NCI-H2081 (cell line): ENCODE measurements around the gene SEC22A.
"Not testable (repeated sequence)": the region's sequence is repeated elsewhere in the genome, so short reads cannot be mapped to it uniquely, and the experiment has no call there.

Experiments
- DNase-seq, 2 experiments: peaks; one replicate each; lab custom pipeline; 2025; lab: John Stamatoyannopoulos, UW

Gene SEC22A

GRCh38 chr3:123180791-123181190 is 21.0 kb upstream of the SEC22A start:
- no peak for DNase-seq

- DNase-seq: no peak
These were observed 15.0 kb upstream of the SEC22A start for GRCh38 chr3:123186695-123187094.

GRCh38 chr3:123188058-123188457 is 13.7 kb upstream of the SEC22A start:
- no peak for DNase-seq

GRCh38 chr3:123193448-123194101 is 8.2 kb upstream of the SEC22A start:
- DNase-seq: no peak

- DNase-seq: no peak
These were observed 7.2 kb upstream of the SEC22A start for GRCh38 chr3:123194552-123194951.

- DNase-seq: no peak
These were observed 3.4 kb upstream of the SEC22A start for GRCh38 chr3:123198372-123198771.

GRCh38 chr3:123201223-123201556 is 553 bp upstream of the SEC22A start:
- DNase-seq: no peak

- peak in 1 of 2 experiments; percentile 8 for DNase-seq
These were observed 708 bp downstream of the SEC22A start for GRCh38 chr3:123202451-123202850.

GRCh38 chr3:123218990-123219389 is 17.2 kb downstream of the SEC22A start:
- DNase-seq: no peak

- DNase-seq: not testable (repeated sequence)
These were observed 19.6 kb downstream of the SEC22A start for GRCh38 chr3:123221369-123221768.

- DNase-seq: no peak
These were observed 23.3 kb downstream of the SEC22A start for GRCh38 chr3:123225016-123225415.

GRCh38 chr3:123226549-123226948 is 24.8 kb downstream of the SEC22A start:
- no peak for DNase-seq

- no peak for DNase-seq
These were observed 27.4 kb downstream of the SEC22A start for GRCh38 chr3:123229145-123229544.

- DNase-seq: no peak
These were observed 35.2 kb downstream of the SEC22A start for GRCh38 chr3:123236902-123237301.

GRCh38 chr3:123239186-123239585 is 37.4 kb downstream of the SEC22A start:
- not testable (repeated sequence) for DNase-seq

GRCh38 chr3:123239756-123240155 is 38.0 kb downstream of the SEC22A start:
- DNase-seq: no peak

GRCh38 chr3:123244128-123244527 is 42.4 kb downstream of the SEC22A start:
- DNase-seq: no peak

GRCh38 chr3:123246866-123247265 is 45.1 kb downstream of the SEC22A start:
- DNase-seq: no peak

GRCh38 chr3:123256256-123256655 is 54.5 kb downstream of the SEC22A start:
- DNase-seq: no peak

- no peak for DNase-seq
These were observed 56.6 kb downstream of the SEC22A start for GRCh38 chr3:123258359-123258758.

GRCh38 chr3:123258811-123259420 is 57.2 kb downstream of the SEC22A start:
- peak; percentile 80 to 82 for DNase-seq

- no peak for DNase-seq
These were observed 59.9 kb downstream of the SEC22A start for GRCh38 chr3:123261666-123262065.

GRCh38 chr3:123262226-123262625 is 60.5 kb downstream of the SEC22A start:
- DNase-seq: no peak

GRCh38 chr3:123262868-123263267 is 61.1 kb downstream of the SEC22A start:
- DNase-seq: no peak
